Immature natural killer cell (primary cell): ENCODE measurements around the gene PIK3R1. TPM values are rescaled to one million over a fixed set of nuclear protein-coding genes. Genes with fewer than 3 reads are reported as not detected.

Source experiments
- DNase-seq, 3 donors: peaks; one replicate each; pipeline ENCODE4 v3.0.0; 2022; ENCODE audit warnings: mixed read lengths in 1 of 3
- H3K27ac Mint-ChIP-seq, 6 donors: one replicate each; pipeline ENCODE4 v1.8.0; 2020; ENCODE audit warnings: mixed read lengths in 6 of 6, mild to moderate bottlenecking in 5 of 6, inconsistent platforms in 4 of 6, moderate library complexity in 3 of 6
- H3K27me3 Mint-ChIP-seq, 3 donors: one replicate each; pipeline ENCODE4 v1.8.0; 2020 to 2021; ENCODE audit warnings: low read depth in 3 of 3, mild to moderate bottlenecking in 3 of 3, mixed read lengths in 3 of 3, moderate library complexity in 3 of 3, inconsistent platforms in 1 of 3
- H3K36me3 Mint-ChIP-seq, 3 donors: one replicate each; pipeline ENCODE4 v1.8.0; 2020; ENCODE audit warnings: mixed read lengths in 3 of 3, inconsistent platforms in 2 of 3, mild to moderate bottlenecking in 2 of 3
- H3K4me1 Mint-ChIP-seq, 2 donors: one replicate each; pipeline ENCODE4 v1.8.0; 2020; ENCODE audit warnings: inconsistent platforms in 2 of 2, mild to moderate bottlenecking in 2 of 2, mixed read lengths in 2 of 2, moderate library complexity in 1 of 2
- H3K4me3 Mint-ChIP-seq, 5 donors: one replicate each; pipeline ENCODE4 v1.8.0; 2020; ENCODE audit warnings: mild to moderate bottlenecking in 5 of 5, mixed read lengths in 5 of 5, inconsistent platforms in 3 of 5, moderate library complexity in 3 of 5
- H3K9me3 Mint-ChIP-seq, 6 donors: one replicate each; pipeline ENCODE4 v1.8.0; 2020; ENCODE audit warnings: mild to moderate bottlenecking in 6 of 6, mixed read lengths in 6 of 6, inconsistent platforms in 4 of 6, moderate library complexity in 3 of 6
- polyA plus RNA-seq, 3 donors: library from polyadenylated mRNA; unstranded; fragments of 300-500 nt; fragmentation: Illumina TruSeq; gene quantifications; one replicate each; pipeline ENCODE4 v1.2.3, GENCODE V29; 2021

Gene PIK3R1
- polyA plus RNA-seq, 3 donors from 2014 or later = 62.7 to 80.0 (median 66.8) TPM

GRCh38 chr5:68344447-68345111 lies 129.0 kb downstream of the PIK3R1 start:
- peaks cover 0 to 7% (median 0%) of the 10 kb centered on the region in 3 donors for H3K36me3 Mint-ChIP-seq
- H3K4me1 Mint-ChIP-seq = peaks cover 31 to 58% of the 10 kb centered on the region in 2 donors
- H3K27ac Mint-ChIP-seq = peak overlapping the region; percentile 54 to 84 (median 70)
- H3K27me3 Mint-ChIP-seq = peaks cover 0 to 3% (median 2%) of the 10 kb centered on the region in 3 donors
- peak overlapping the region in 4 of 5 donors; percentile 5 to 59 (median 45) for H3K4me3 Mint-ChIP-seq
- no peaks in the 10 kb centered on the region for H3K9me3 Mint-ChIP-seq
- peak; percentile 36 to 59 (median 53) for DNase-seq

GRCh38 chr5:68345171-68345570 lies 129.6 kb downstream of the PIK3R1 start:
- H3K4me3 Mint-ChIP-seq = peak overlapping the region in 2 of 5 donors; percentile 1 to 10
- H3K27ac Mint-ChIP-seq = peak overlapping the region; percentile 54 to 84 (median 70)
- no peaks in the 10 kb centered on the region for H3K9me3 Mint-ChIP-seq
- peaks cover 0 to 3% (median 3%) of the 10 kb centered on the region in 3 donors for H3K27me3 Mint-ChIP-seq
- peaks cover 31 to 55% of the 10 kb centered on the region in 2 donors for H3K4me1 Mint-ChIP-seq
- no peak for DNase-seq
- peaks cover 0 to 7% (median 0%) of the 10 kb centered on the region in 3 donors for H3K36me3 Mint-ChIP-seq

GRCh38 chr5:68345582-68345981 lies 130.0 kb downstream of the PIK3R1 start:
- Mint-ChIP-seq H3K27ac (peak overlapping the region in 4 of 6 donors; percentile 65 to 84 (median 72)), H3K36me3 (peaks cover 0 to 7% (median 0%) of the 10 kb centered on the region in 3 donors), H3K4me3 (no peak overlapping the region), H3K27me3 (peaks cover 0 to 4% (median 3%) of the 10 kb centered on the region in 3 donors), H3K4me1 (peaks cover 31 to 51% of the 10 kb centered on the region in 2 donors), H3K9me3 (no peaks in the 10 kb centered on the region)
- DNase-seq = no peak

- no peaks in the 10 kb centered on the region for H3K9me3 Mint-ChIP-seq
- H3K27ac Mint-ChIP-seq = no peak overlapping the region
- H3K27me3 Mint-ChIP-seq = peaks cover 0 to 2% (median 1%) of the 10 kb centered on the region in 3 donors
- H3K36me3 Mint-ChIP-seq = peaks cover 0 to 7% (median 0%) of the 10 kb centered on the region in 3 donors
- H3K4me3 Mint-ChIP-seq = no peak overlapping the region
- DNase-seq = no peak
- peaks cover 26 to 36% of the 10 kb centered on the region in 2 donors for H3K4me1 Mint-ChIP-seq
Measured at GRCh38 chr5:68347536-68347935, 132.0 kb downstream of the PIK3R1 start.

GRCh38 chr5:68348447-68349222 lies 133.1 kb downstream of the PIK3R1 start:
- no peak for DNase-seq
- Mint-ChIP-seq H3K4me1 (peaks cover 21 to 29% of the 10 kb centered on the region in 2 donors), H3K9me3 (no peaks in the 10 kb centered on the region), H3K27ac (no peak overlapping the region), H3K36me3 (peaks cover 0 to 7% (median 0%) of the 10 kb centered on the region in 3 donors), H3K4me3 (no peak overlapping the region), H3K27me3 (peaks cover 0 to 2% (median 1%) of the 10 kb centered on the region in 3 donors)

GRCh38 chr5:68350176-68350575 lies 134.6 kb downstream of the PIK3R1 start:
- no peak for DNase-seq
- Mint-ChIP-seq H3K4me1 (peaks cover 8 to 29% of the 10 kb centered on the region in 2 donors), H3K9me3 (no peaks in the 10 kb centered on the region), H3K36me3 (peaks cover 0 to 7% (median 0%) of the 10 kb centered on the region in 3 donors), H3K27me3 (peaks cover 0 to 2% (median 1%) of the 10 kb centered on the region in 3 donors), H3K4me3 (no peak overlapping the region), H3K27ac (no peak overlapping the region)
